ENCODE measurements around the gene RNF213.
A peak's percentile ranks its signal among the peaks of the same experiment; 100 is the strongest.

The RNF213 gene

GRCh38 chr17:80248894-80249710 lies 11.6 kb upstream of the RNF213 start:
- Histone ChIP-seq H3K27ac (no peak overlapping the region), H3K36me3 (peaks cover 15% of the 10 kb centered on the region), H3K27me3 (ENCODE audit: insufficient read depth, low read depth, severe bottlenecking) (no peaks in the 10 kb centered on the region), H3K9me3 (ENCODE audit: severe bottlenecking) (no peaks in the 10 kb centered on the region), H3K4me3 (ENCODE audit: low read depth, low read length) (no peak overlapping the region)
- TF ChIP-seq, protein P1, sequence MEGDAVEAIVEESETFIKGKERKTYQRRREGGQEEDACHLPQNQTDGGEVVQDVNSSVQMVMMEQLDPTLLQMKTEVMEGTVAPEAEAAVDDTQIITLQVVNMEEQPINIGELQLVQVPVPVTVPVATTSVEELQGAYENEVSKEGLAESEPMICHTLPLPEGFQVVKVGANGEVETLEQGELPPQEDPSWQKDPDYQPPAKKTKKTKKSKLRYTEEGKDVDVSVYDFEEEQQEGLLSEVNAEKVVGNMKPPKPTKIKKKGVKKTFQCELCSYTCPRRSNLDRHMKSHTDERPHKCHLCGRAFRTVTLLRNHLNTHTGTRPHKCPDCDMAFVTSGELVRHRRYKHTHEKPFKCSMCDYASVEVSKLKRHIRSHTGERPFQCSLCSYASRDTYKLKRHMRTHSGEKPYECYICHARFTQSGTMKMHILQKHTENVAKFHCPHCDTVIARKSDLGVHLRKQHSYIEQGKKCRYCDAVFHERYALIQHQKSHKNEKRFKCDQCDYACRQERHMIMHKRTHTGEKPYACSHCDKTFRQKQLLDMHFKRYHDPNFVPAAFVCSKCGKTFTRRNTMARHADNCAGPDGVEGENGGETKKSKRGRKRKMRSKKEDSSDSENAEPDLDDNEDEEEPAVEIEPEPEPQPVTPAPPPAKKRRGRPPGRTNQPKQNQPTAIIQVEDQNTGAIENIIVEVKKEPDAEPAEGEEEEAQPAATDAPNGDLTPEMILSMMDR (IDR thresholded peaks at IDR 0.05; ENCODE audit: low read depth, low read length): peak; percentile 15; the same call in 1 of the 2 replicates
- no peak for DNase-seq

- H3K27ac ChIP-seq: no peak overlapping the region
These were observed 8.7 kb upstream of the RNF213 start for GRCh38 chr17:80251966-80252365.

DNA sequence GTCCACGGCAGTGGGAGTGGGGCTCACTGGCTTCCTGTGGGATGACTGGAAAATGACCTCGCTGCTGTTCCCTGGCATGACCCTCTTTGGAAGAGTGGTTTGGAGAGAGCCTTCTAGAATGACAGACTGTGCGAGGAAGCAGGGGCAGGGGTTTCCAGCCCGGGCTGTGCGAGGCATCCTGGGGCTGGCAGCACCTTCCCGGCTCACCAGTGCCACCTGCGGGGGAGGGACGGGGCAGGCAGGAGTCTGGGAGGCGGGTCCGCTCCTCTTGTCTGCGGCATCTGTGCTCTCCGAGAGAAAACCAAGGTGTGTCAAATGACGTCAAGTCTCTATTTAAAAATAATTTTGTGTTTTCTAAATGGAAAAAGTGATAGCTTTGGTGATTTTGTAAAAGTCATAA lies 7.8 kb upstream of the RNF213 start:
- Histone ChIP-seq H3K27ac (no peak overlapping the region), H3K27me3 (ENCODE audit: insufficient read depth, low read depth, severe bottlenecking) (no peaks in the 10 kb centered on the region), H3K4me3 (ENCODE audit: low read depth, low read length) (no peak overlapping the region), H3K36me3 (peaks cover 3% of the 10 kb centered on the region; the same call in 1 of the 2 replicates), H3K9me3 (ENCODE audit: severe bottlenecking) (no peaks in the 10 kb centered on the region)
- TF ChIP-seq, protein P1 (IDR thresholded peaks at IDR 0.05; ENCODE audit: low read depth, low read length): peak; percentile 90
- peak; percentile 92 for DNase-seq

More at GRCh38 chr17:80251966-80252365, 8.7 kb upstream of the RNF213 start:
- TF ChIP-seq, protein P1 (IDR thresholded peaks at IDR 0.05; ENCODE audit: low read depth, low read length): no peak
- no peak for DNase-seq
- Histone ChIP-seq H3K36me3 (peaks cover 3% of the 10 kb centered on the region; the same call in 1 of the 2 replicates), H3K27me3 (ENCODE audit: insufficient read depth, low read depth, severe bottlenecking) (no peaks in the 10 kb centered on the region), H3K9me3 (ENCODE audit: severe bottlenecking) (no peaks in the 10 kb centered on the region), H3K4me3 (ENCODE audit: low read depth, low read length) (no peak overlapping the region)

DNA sequence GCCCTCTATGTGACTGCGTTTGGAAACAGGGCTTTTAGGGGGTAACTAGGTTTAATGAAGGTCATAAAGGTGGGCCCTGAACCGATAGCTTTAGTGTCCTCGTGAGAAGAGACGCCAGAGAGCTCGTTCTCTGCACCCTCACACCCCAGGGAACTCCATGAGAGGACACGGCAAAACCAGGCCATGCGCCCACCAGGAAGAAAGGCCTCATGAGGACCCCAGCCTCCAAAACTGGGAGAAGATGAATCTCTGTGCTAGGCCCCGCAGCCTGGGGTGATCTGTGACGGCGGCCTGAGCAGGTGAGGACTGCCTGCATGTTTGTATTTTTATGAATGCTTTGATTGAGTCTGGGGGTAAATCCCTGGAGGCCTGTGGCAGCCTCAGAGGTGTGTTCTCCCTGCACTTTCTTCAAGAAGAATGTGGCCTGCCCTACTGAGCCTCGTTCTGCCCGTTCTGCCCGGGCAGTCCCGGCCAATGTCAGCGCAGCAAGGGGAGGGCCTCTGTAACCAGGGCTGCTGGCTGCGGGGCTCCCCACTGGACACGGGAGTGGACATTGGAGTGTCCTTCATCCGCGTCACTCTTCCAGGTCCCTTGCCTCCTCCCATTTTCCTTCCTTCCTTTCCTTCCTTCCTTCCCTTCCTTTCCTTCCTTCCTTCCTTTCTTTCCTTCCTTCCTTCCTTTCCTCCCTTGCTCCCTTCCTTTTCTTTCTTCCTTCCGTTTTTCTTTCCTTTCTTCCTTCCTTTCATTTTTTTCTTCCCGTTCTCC lies 6.8 kb upstream of the RNF213 start:
- no peak for DNase-seq
- Histone ChIP-seq H3K27me3 (ENCODE audit: insufficient read depth, low read depth, severe bottlenecking) (no peaks in the 10 kb centered on the region), H3K4me3 (ENCODE audit: low read depth, low read length) (no peak overlapping the region), H3K27ac (no peak overlapping the region), H3K9me3 (ENCODE audit: severe bottlenecking) (no peaks in the 10 kb centered on the region), H3K36me3 (peaks cover 3% of the 10 kb centered on the region; the same call in 1 of the 2 replicates)
- TF ChIP-seq, protein P1 (IDR thresholded peaks at IDR 0.05; ENCODE audit: low read depth, low read length): no peak

DNA sequence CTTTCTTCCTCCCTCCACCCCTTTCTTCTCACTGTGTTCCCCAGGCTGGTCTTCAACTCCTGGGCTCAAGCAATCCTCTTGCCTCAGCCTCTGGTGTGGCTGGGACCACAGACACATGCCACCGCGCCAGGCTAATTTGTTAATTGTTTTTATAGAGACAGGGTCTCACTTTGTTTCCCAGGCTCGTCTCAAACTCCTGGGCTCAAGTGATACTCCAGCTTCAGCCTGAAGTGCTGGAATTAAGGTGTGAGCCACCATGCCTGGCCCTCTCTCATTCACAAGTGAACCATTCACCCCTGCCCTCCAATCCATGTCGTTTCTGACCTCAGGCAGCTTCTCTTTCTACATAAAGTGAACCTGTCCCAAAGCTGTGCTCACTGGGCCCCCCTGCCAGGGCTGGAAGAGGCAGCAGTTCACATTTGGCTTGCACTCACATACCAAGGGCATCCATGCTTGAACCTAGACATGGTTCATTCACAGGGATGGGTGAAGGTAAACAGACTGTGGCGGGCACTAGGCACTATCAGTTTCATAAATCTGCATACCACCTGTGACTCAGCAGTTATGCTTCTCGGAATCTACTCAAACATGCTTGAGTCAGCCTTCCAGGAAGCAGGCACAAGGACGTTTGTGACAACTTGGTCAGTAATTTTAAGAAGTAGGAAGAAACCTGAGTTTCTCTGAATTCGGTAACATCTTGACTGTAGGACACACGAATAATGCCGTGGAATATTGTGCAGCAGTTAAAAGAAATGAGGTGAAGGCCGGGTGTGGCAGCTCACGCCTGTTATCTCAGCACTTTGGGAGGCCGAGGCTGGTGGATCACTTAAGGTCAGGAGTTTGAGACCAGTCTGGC lies 6.0 kb upstream of the RNF213 start:
- H3K9me3 ChIP-seq (ENCODE audit: severe bottlenecking): no peaks in the 10 kb centered on the region
- H3K27ac ChIP-seq: no peak overlapping the region
- no peak overlapping the region for H3K4me3 ChIP-seq (ENCODE audit: low read depth, low read length)
- peaks cover 3% of the 10 kb centered on the region; the same call in 1 of the 2 replicates for H3K36me3 ChIP-seq
- TF ChIP-seq, protein P1 (IDR thresholded peaks at IDR 0.05; ENCODE audit: low read depth, low read length): no peak
- H3K27me3 ChIP-seq (ENCODE audit: insufficient read depth, low read depth, severe bottlenecking): no peaks in the 10 kb centered on the region
- no peak for DNase-seq
